SK-MEL-5 (cell line): ENCODE results near the gene TTC28. TPM values are rescaled to one million over a fixed set of nuclear protein-coding genes. Genes with fewer than 3 reads are reported as not detected.

ENCODE experiments used
- DNase-seq: peaks from one replicate; pipeline ENCODE4 v3.0.0-alpha.2; 2016; ENCODE audit warnings: low read depth, low spot score
- in situ Hi-C: cut with HindIII; loops from 2 replicates; pipeline ENCODE4 v1.10.0; 2016; ENCODE audit warnings: low sequenced_read_pairs, high pct_unique_total_duplicates, low pct_unique_long_range_greater_than_20kb
- total RNA-seq: library from RNA; depleted of rRNA; stranded (reverse); fragments of >200 nt; shearing (Covaris generic); gene quantifications from 2 replicates; pipeline ENCODE4 v1.2.3, GENCODE V29; 2014

Gene TTC28
- total RNA-seq, 1 experiment from 2014 or later, result 5.8 TPM

- in situ Hi-C loops, result loop anchor here (25.0 kb wide), 1 partner anchor 102 kb away; no protein-coding TSS in a partner anchor
- DNase-seq, result no peak
Observed at GRCh38 chr22:28413612-28414399, 265.8 kb downstream of the TTC28 start.

- no peak for DNase-seq
- in situ Hi-C loops, result loop anchor here (25.0 kb wide), 1 partner anchor 100 kb away; no protein-coding TSS in a partner anchor
Observed at GRCh38 chr22:28412109-28412508, 267.5 kb downstream of the TTC28 start.

GRCh38 chr22:28411125-28411524 lies 268.5 kb downstream of the TTC28 start:
- DNase-seq, result no peak
- in situ Hi-C loops, result loop anchor here (25.0 kb wide), 1 partner anchor 99 kb away; no protein-coding TSS in a partner anchor

- no peak for DNase-seq
- in situ Hi-C loops, result loop anchor here (25.0 kb wide), 1 partner anchor 98 kb away; no protein-coding TSS in a partner anchor
Observed at GRCh38 chr22:28410050-28410816, 269.4 kb downstream of the TTC28 start.

- no peak for DNase-seq
- in situ Hi-C loops, result loop anchor here (25.0 kb wide), 1 partner anchor 96 kb away; no protein-coding TSS in a partner anchor
Observed at GRCh38 chr22:28408709-28409108, 270.9 kb downstream of the TTC28 start.

GRCh38 chr22:28407645-28408044 lies 272.0 kb downstream of the TTC28 start:
- in situ Hi-C loops, result loop anchor here (25.0 kb wide), 1 partner anchor 95 kb away; no protein-coding TSS in a partner anchor
- DNase-seq, result no peak

- in situ Hi-C loops, result loop anchor here (25.0 kb wide), 1 partner anchor 94 kb away; no protein-coding TSS in a partner anchor
- DNase-seq, result no peak
Observed at GRCh38 chr22:28406246-28406645, 273.4 kb downstream of the TTC28 start.

- no peak for DNase-seq
- in situ Hi-C loops, result loop anchor here (25.0 kb wide), 1 partner anchor 93 kb away; no protein-coding TSS in a partner anchor
Observed at GRCh38 chr22:28405588-28405987, 274.1 kb downstream of the TTC28 start.

GRCh38 chr22:28402539-28402938 lies 277.1 kb downstream of the TTC28 start:
- DNase-seq, result no peak
- in situ Hi-C loops, result loop anchor here (25.0 kb wide), 1 partner anchor 90 kb away; no protein-coding TSS in a partner anchor

- no peak for DNase-seq
- in situ Hi-C loops, result loop anchor here (25.0 kb wide), 1 partner anchor 90 kb away; no protein-coding TSS in a partner anchor
Observed at GRCh38 chr22:28402060-28402459, 277.6 kb downstream of the TTC28 start.

- DNase-seq, result no peak
- in situ Hi-C loops, result no loop called here
Observed at GRCh38 chr22:28398981-28399380, 280.7 kb downstream of the TTC28 start.

GRCh38 chr22:28398355-28398754 lies 281.3 kb downstream of the TTC28 start:
- DNase-seq, result no peak
- in situ Hi-C loops, result no loop called here

- DNase-seq, result no peak
- in situ Hi-C loops, result no loop called here
Observed at GRCh38 chr22:28397306-28397705, 282.3 kb downstream of the TTC28 start.

- DNase-seq, result no peak
- in situ Hi-C loops, result no loop called here
Observed at GRCh38 chr22:28395920-28396753, 283.5 kb downstream of the TTC28 start.

GRCh38 chr22:28395520-28395919 lies 284.1 kb downstream of the TTC28 start:
- DNase-seq, result no peak
- in situ Hi-C loops, result no loop called here

GRCh38 chr22:28394513-28395110 lies 285.0 kb downstream of the TTC28 start:
- in situ Hi-C loops, result no loop called here
- DNase-seq, result no peak
